ENCODE results near the gene A3GALT2. TPM values are rescaled to one million over a fixed set of nuclear protein-coding genes. Genes with fewer than 3 reads are reported as not detected.

The A3GALT2 gene
- polyA plus RNA-seq, 1 donor from 2014 or later: 0.35 TPM

DNA sequence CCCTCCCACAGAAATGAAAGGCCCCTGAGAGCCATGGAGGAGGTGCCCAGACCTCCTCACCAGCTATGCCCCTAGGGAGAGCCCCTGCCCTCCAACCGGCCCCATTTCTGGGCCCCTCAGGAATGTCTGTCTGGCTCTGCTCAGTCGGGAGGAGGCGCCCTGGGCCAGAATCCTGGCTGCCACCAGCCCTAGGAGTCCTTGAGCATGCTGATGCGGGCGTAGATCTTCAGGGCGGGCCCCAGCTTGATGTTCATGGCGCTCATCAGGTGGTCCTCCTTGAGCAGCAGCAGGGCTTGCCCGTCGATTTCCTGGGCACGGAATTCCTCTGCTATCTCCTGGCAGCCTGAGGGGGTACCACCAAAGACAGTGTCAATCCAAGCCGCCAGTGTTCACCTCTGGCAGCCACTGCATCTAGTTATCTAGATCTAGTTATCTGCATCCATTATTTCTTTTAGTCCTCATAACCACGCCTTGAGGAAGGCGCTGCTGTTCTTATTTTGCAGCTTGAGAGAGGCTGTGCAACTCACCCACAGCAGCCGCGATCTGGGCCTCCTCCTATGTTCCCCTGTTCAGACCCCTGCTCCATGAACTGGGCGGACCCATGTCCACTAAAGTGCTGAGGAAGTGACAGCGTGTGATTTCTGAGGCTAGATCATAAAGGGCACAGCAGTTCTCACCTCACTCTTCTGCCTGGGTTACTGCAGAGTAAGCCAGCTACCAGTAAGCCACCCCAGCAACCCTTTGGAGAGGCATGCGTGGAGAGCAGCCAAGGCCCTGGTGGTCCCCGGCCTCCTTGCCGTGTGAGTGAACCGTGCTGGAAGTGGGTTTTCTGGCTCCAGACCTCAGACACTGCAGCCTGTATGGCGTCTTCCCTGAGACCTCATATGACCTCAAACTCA lies 4.0 kb upstream of the A3GALT2 start:
- Histone ChIP-seq H3K9me2 (ENCODE audit: insufficient read depth, low read length) (no peaks in the 10 kb centered on the region), H3K27ac (ENCODE audit: low read length) (no peak overlapping the region), H4K20me1 (ENCODE audit: insufficient read depth) (peaks cover 11% of the 10 kb centered on the region), H3K36me3 (ENCODE audit: insufficient read depth, low read length) (peaks cover 36% of the 10 kb centered on the region), H3K79me2 (replicated peaks; ENCODE audit: insufficient read depth, low read length) (peaks cover 5% of the 10 kb centered on the region), H2AFZ (ENCODE audit: low read depth, low read length) (no peak overlapping the region), H3K9ac (ENCODE audit: low read length) (no peak overlapping the region), H3F3A (ENCODE audit: insufficient read depth, low read length, poor library complexity, severe bottlenecking) (no peaks in the 10 kb centered on the region), H3K9me3 (ENCODE audit: low read length) (no peaks in the 10 kb centered on the region), H3K4me2 (ENCODE audit: low read length) (no peak overlapping the region), H3K27me3 (ENCODE audit: insufficient read depth, low read depth, low read length) (no peaks in the 10 kb centered on the region), H3K4me3 (ENCODE audit: low read length) (no peak overlapping the region)
- TF ChIP-seq, protein P1, sequence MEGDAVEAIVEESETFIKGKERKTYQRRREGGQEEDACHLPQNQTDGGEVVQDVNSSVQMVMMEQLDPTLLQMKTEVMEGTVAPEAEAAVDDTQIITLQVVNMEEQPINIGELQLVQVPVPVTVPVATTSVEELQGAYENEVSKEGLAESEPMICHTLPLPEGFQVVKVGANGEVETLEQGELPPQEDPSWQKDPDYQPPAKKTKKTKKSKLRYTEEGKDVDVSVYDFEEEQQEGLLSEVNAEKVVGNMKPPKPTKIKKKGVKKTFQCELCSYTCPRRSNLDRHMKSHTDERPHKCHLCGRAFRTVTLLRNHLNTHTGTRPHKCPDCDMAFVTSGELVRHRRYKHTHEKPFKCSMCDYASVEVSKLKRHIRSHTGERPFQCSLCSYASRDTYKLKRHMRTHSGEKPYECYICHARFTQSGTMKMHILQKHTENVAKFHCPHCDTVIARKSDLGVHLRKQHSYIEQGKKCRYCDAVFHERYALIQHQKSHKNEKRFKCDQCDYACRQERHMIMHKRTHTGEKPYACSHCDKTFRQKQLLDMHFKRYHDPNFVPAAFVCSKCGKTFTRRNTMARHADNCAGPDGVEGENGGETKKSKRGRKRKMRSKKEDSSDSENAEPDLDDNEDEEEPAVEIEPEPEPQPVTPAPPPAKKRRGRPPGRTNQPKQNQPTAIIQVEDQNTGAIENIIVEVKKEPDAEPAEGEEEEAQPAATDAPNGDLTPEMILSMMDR (IDR thresholded peaks at IDR 0.05; ENCODE audit: poor library complexity, severe bottlenecking): no peak
- TF ChIP-seq EP300 (conservative IDR thresholded peaks at IDR 0.05; ENCODE audit: poor library complexity, severe bottlenecking): no peak
- TF ChIP-seq SMC3 (conservative IDR thresholded peaks at IDR 0.05; ENCODE audit: poor library complexity): no peak
- TF ChIP-seq, protein P2, sequence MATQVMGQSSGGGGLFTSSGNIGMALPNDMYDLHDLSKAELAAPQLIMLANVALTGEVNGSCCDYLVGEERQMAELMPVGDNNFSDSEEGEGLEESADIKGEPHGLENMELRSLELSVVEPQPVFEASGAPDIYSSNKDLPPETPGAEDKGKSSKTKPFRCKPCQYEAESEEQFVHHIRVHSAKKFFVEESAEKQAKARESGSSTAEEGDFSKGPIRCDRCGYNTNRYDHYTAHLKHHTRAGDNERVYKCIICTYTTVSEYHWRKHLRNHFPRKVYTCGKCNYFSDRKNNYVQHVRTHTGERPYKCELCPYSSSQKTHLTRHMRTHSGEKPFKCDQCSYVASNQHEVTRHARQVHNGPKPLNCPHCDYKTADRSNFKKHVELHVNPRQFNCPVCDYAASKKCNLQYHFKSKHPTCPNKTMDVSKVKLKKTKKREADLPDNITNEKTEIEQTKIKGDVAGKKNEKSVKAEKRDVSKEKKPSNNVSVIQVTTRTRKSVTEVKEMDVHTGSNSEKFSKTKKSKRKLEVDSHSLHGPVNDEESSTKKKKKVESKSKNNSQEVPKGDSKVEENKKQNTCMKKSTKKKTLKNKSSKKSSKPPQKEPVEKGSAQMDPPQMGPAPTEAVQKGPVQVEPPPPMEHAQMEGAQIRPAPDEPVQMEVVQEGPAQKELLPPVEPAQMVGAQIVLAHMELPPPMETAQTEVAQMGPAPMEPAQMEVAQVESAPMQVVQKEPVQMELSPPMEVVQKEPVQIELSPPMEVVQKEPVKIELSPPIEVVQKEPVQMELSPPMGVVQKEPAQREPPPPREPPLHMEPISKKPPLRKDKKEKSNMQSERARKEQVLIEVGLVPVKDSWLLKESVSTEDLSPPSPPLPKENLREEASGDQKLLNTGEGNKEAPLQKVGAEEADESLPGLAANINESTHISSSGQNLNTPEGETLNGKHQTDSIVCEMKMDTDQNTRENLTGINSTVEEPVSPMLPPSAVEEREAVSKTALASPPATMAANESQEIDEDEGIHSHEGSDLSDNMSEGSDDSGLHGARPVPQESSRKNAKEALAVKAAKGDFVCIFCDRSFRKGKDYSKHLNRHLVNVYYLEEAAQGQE (IDR thresholded peaks at IDR 0.05; ENCODE audit: borderline replicate concordance): no peak
- TF ChIP-seq RAD21 (conservative IDR thresholded peaks at IDR 0.05): no peak
- no peak for TF ChIP-seq MXI1 (conservative IDR thresholded peaks at IDR 0.05; ENCODE audit: poor library complexity, severe bottlenecking)

DNA sequence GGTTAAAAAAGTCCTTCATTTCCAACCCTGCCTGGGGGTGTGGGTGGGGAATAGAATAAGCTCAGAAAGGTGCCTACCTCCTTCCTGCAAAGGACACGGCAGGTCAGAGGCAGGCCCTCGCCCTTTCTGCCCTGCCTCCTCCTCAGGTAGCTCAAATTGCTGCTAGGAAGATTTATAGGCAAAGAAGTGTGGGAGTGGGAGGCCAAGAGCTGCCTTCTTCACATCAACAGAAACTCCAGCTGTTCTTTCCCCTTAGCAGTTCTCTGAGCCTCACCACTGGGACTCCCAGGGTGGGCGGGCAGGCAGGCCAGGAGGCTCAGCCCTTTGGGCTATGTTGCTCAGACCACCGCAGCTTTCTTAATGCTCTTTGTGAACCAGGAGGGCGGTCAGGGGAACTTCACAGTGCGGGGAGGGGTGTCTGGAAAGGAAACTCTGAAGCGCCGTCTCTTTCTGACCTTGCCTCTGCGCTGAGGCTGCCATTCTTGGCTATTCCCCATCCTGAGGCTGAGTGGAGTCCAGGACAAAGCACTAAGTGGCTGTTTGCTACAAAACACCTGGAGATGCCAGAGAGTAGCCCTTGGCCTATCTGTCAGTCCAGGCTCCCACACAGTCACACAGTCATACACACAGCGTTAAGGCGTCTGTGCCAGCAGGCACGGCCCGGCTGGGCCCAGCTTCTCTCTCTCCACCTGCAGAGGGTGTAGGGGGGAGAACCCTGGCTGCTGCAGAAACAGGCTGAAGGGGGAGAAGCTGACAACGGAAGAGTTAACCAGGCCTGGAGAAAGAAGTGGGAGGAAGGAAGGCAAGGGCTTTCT lies 3.0 kb upstream of the A3GALT2 start:
- Histone ChIP-seq H3K27me3 (ENCODE audit: insufficient read depth, low read depth, low read length) (no peaks in the 10 kb centered on the region), H4K20me1 (ENCODE audit: insufficient read depth) (peaks cover 11% of the 10 kb centered on the region), H2AFZ (ENCODE audit: low read depth, low read length) (no peak overlapping the region), H3F3A (ENCODE audit: insufficient read depth, low read length, poor library complexity, severe bottlenecking) (no peaks in the 10 kb centered on the region), H3K27ac (ENCODE audit: low read length) (no peak overlapping the region), H3K4me3 (ENCODE audit: low read length) (no peak overlapping the region), H3K4me2 (ENCODE audit: low read length) (no peak overlapping the region), H3K9ac (ENCODE audit: low read length) (no peak overlapping the region), H3K9me2 (ENCODE audit: insufficient read depth, low read length) (no peaks in the 10 kb centered on the region), H3K9me3 (ENCODE audit: low read length) (no peaks in the 10 kb centered on the region), H3K79me2 (replicated peaks; ENCODE audit: insufficient read depth, low read length) (peaks cover 5% of the 10 kb centered on the region), H3K36me3 (ENCODE audit: insufficient read depth, low read length) (peaks cover 30% of the 10 kb centered on the region)
- TF ChIP-seq SMC3 (conservative IDR thresholded peaks at IDR 0.05; ENCODE audit: poor library complexity) (no peak), EZH2 (IDR thresholded peaks at IDR 0.05; ENCODE audit: borderline replicate concordance, insufficient read depth, low read length, poor library complexity, severe bottlenecking) (no peak), EP300 (conservative IDR thresholded peaks at IDR 0.05; ENCODE audit: poor library complexity, severe bottlenecking) (no peak)
- TF ChIP-seq, protein P1 (IDR thresholded peaks at IDR 0.05; ENCODE audit: poor library complexity, severe bottlenecking): no peak
